Medulla oblongata (tissue), 1 donor: Measurements from ENCODE around the gene NOP9.

Experiments used
- DNase-seq: peaks from one replicate; pipeline ENCODE4 v3.0.0-alpha.2; 2015; ENCODE audit errors: extremely low spot score

Gene NOP9

GRCh38 chr14:24299255-24300191 is at the start of gene NOP9, which contains the start of gene DHRS1:
TSS of gene NOP9 (plus strand) at chr14:24299850. CDS start at chr14:24299955, 105 bp downstream.
TSS of gene DHRS1 (minus strand) at chr14:24299780. CDS start at chr14:24299106, 674 bp downstream.
- DNase-seq, result peak; percentile 91

GRCh38 chr14:24250354-24250753 is 49.3 kb upstream of the NOP9 start:
- no peak for DNase-seq

GRCh38 chr14:24251880-24252288 is 47.8 kb upstream of the NOP9 start:
- no peak for DNase-seq

GRCh38 chr14:24252289-24253124 is 47.1 kb upstream of the NOP9 start:
- no peak for DNase-seq

GRCh38 chr14:24253936-24254335 is 45.7 kb upstream of the NOP9 start:
- no peak for DNase-seq

GRCh38 chr14:24254630-24255392 is 44.8 kb upstream of the NOP9 start:
- no peak for DNase-seq

- DNase-seq, result no peak
Observed at GRCh38 chr14:24255438-24255837, 44.2 kb upstream of the NOP9 start.

- no peak for DNase-seq
Observed at GRCh38 chr14:24255931-24256711, 43.5 kb upstream of the NOP9 start.

GRCh38 chr14:24256960-24257359 is 42.7 kb upstream of the NOP9 start:
- no peak for DNase-seq

- DNase-seq, result no peak
Observed at GRCh38 chr14:24258119-24258518, 41.5 kb upstream of the NOP9 start.

GRCh38 chr14:24258548-24259265 is 40.9 kb upstream of the NOP9 start:
- no peak for DNase-seq

GRCh38 chr14:24259282-24260025 is 40.2 kb upstream of the NOP9 start:
- DNase-seq, result no peak

- no peak for DNase-seq
Observed at GRCh38 chr14:24260026-24260779, 39.4 kb upstream of the NOP9 start.

- no peak for DNase-seq
Observed at GRCh38 chr14:24260780-24261157, 38.9 kb upstream of the NOP9 start.

- no peak for DNase-seq
Observed at GRCh38 chr14:24261256-24261968, 38.2 kb upstream of the NOP9 start.

GRCh38 chr14:24261969-24262327 is 37.7 kb upstream of the NOP9 start:
- no peak for DNase-seq

GRCh38 chr14:24262821-24263733 is 36.6 kb upstream of the NOP9 start, which contains the start of gene TGM1:
TSS of gene TGM1 (minus strand) at chr14:24263177. CDS start at chr14:24262352, 825 bp downstream.
- DNase-seq, result no peak
